ENCODE measurements around the gene KLF17.

KLF17 gene

DNA sequence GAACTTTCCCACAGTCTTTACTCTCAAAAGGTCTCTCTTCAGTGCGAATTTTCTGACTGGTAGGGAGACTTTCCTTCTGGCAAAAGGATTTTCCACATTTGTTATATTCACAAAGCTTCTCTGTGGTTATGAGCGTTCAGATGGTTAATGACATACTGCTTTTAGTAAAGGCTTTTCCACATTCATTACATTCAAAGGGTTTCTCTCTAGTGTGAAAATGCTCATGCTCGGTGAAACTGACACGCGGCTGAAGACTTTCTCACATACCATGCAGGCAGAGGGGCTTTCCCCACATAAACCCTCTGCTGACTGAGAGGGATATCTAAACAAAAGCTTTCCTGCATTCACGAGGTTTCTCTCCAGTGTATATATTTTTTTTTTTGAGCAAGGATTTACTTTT lies 32.7 kb downstream of the KLF17 start:
- no peak for DNase-seq (ENCODE audit: low read depth in 2 of 2)
- TF ChIP-seq, protein P1, sequence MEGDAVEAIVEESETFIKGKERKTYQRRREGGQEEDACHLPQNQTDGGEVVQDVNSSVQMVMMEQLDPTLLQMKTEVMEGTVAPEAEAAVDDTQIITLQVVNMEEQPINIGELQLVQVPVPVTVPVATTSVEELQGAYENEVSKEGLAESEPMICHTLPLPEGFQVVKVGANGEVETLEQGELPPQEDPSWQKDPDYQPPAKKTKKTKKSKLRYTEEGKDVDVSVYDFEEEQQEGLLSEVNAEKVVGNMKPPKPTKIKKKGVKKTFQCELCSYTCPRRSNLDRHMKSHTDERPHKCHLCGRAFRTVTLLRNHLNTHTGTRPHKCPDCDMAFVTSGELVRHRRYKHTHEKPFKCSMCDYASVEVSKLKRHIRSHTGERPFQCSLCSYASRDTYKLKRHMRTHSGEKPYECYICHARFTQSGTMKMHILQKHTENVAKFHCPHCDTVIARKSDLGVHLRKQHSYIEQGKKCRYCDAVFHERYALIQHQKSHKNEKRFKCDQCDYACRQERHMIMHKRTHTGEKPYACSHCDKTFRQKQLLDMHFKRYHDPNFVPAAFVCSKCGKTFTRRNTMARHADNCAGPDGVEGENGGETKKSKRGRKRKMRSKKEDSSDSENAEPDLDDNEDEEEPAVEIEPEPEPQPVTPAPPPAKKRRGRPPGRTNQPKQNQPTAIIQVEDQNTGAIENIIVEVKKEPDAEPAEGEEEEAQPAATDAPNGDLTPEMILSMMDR (IDR thresholded peaks at IDR 0.05; ENCODE audit: low read depth, low read length) = no peak
- no peak overlapping the region for H3K4me3 ChIP-seq (replicated peaks in 1 of 2; ENCODE audit: low read depth in 2 of 2, low read length in 2 of 2)

DNA sequence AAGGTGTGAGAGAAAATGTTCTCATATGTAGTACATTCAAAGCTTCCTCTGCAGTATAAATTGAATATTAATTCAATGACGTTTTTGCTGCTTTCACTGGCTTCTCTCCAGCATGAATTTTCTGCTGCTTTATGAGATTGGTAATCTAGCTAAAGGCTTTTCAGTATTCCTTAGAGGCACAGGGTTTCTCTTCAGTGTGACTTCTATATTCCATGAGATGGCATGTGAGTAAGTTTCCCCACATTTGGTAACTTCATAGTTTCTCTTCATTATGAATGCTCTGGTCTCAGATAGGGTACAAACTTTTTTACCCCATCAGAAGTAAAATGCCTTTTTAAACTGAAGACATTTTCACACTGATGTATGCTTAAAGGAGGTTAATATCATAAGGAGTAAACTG lies 33.2 kb downstream of the KLF17 start:
- DNase-seq (ENCODE audit: low read depth in 2 of 2) = peak in 1 of 2 donors; percentile 3
- H3K4me3 ChIP-seq (replicated peaks in 1 of 2; ENCODE audit: low read depth in 2 of 2, low read length in 2 of 2) = no peak overlapping the region
- TF ChIP-seq, protein P1 (IDR thresholded peaks at IDR 0.05; ENCODE audit: low read depth, low read length) = no peak

DNA sequence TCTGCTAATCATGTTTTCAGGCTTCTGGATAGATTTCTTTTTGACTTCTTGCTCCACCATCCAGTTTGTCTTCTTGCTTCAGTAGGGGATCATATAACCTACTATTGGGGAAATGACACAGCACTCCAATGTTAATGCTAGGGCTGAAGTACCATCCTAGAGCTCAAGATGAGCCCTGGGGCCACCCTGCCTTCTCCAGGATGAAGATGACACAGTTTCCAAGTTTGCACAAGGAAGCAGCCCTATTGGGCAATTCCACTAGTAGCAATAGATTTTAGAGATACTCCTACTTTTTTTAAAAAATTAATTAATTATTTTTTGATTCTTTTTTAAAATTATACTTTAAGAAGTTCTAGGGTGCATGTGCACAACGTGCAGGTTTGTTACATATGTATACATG lies 34.1 kb downstream of the KLF17 start:
- TF ChIP-seq, protein P1 (IDR thresholded peaks at IDR 0.05; ENCODE audit: low read depth, low read length) = no peak
- H3K4me3 ChIP-seq (replicated peaks in 1 of 2; ENCODE audit: low read depth in 2 of 2, low read length in 2 of 2) = no peak overlapping the region
- no peak for DNase-seq (ENCODE audit: low read depth in 2 of 2)

DNA sequence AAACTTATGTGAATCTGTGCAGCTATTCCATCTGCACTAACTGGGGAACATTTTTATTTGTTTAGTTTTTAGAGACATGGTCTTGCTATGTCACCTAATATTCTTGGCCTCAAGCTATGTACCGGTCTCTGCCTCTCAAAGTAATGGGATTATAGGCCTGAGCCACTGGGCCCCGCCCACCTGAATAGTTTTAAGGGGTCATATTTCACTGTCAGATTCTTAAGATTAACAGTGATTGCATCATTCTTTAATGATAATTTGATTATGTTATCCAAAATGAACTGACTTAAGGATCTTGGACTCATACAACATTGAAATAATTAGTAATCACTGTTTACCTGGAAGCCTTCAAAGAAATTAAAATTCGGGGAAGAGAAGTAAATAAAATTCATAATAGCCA lies 35.4 kb downstream of the KLF17 start:
- no peak overlapping the region for H3K4me3 ChIP-seq (replicated peaks in 1 of 2; ENCODE audit: low read depth in 2 of 2, low read length in 2 of 2)
- no peak for DNase-seq (ENCODE audit: low read depth in 2 of 2)
- TF ChIP-seq, protein P1 (IDR thresholded peaks at IDR 0.05; ENCODE audit: low read depth, low read length) = no peak

DNA sequence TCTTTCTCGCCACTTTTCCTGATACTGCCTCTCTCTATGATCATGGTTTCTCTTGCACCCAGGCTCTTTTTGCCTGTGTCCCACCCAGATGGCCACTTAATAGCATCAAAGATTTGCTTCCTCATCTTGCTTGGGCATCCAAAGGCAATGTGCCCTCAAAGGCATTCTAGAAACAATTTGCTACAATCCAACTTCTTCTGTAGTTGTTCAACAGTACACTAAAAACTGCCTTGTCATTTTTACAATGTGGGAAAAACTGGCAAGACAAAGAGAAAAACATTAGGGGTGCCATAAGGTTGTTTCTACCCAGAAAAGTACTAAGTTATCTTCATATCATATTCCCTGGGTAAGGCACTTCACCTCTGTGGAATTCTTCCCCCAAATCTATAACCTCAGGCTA lies 39.3 kb downstream of the KLF17 start:
- TF ChIP-seq, protein P1 (IDR thresholded peaks at IDR 0.05; ENCODE audit: low read depth, low read length) = no peak
- H3K4me3 ChIP-seq (replicated peaks in 1 of 2; ENCODE audit: low read depth in 2 of 2, low read length in 2 of 2) = no peak overlapping the region
- DNase-seq (ENCODE audit: low read depth in 2 of 2) = no peak

DNA sequence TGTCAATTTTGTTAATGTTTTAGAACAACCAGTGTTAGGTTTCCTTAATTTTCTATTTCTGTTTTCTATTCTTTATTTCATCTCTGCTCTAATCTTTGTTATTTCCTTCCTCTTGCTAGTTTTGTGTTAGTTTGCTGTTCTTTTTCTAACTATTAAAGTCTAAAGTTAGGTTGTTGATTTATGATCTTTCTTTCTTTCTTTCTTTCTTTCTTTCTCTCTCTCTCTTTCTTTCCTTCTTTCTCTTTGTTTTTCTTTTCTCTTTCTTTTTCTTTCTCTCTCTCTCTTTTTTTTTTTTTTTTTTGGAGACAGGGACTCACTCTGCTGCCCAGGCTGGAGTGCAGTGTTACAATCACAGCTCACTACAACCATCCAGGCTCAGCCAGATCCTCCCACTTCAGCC lies 40.2 kb downstream of the KLF17 start:
- TF ChIP-seq, protein P1 (IDR thresholded peaks at IDR 0.05; ENCODE audit: low read depth, low read length) = no peak
- DNase-seq (ENCODE audit: low read depth in 2 of 2) = no peak
- no peak overlapping the region for H3K4me3 ChIP-seq (replicated peaks in 1 of 2; ENCODE audit: low read depth in 2 of 2, low read length in 2 of 2)

DNA sequence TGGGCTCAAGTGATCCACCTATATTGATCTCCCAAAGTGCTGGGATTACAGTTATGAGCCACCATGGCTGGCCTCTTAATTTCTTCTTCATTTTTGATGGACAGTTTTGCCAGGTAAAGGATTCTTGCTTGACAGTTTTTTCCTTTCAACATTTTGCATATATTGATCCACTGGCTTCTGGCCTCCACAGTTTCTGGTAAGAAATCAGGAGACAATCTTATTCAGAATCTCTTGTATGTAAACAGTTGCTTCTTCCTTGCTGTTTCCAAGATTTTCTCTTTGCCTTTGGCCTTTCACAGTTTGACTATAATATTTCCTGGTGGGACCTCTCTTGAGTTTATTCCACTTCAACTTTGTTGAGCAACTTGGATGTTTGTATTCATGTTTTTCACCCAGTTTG lies 42.9 kb downstream of the KLF17 start:
- TF ChIP-seq, protein P1 (IDR thresholded peaks at IDR 0.05; ENCODE audit: low read depth, low read length) = no peak
- H3K4me3 ChIP-seq (replicated peaks in 1 of 2; ENCODE audit: low read depth in 2 of 2, low read length in 2 of 2) = no peak overlapping the region
- DNase-seq (ENCODE audit: low read depth in 2 of 2) = no peak

All from cardiac fibroblast (primary cell).